ENCODE results near the gene CIB1. TPM values are rescaled to one million over a fixed set of nuclear protein-coding genes. Genes with fewer than 3 reads are reported as not detected.
"Not testable (repeated sequence)": the region's sequence is repeated elsewhere in the genome, so short reads cannot be mapped to it uniquely, and the experiment has no call there.

Gene CIB1
- polyA plus RNA-seq, 4 donors = 27.8 to 59.9 (median 53.0) TPM

DNA sequence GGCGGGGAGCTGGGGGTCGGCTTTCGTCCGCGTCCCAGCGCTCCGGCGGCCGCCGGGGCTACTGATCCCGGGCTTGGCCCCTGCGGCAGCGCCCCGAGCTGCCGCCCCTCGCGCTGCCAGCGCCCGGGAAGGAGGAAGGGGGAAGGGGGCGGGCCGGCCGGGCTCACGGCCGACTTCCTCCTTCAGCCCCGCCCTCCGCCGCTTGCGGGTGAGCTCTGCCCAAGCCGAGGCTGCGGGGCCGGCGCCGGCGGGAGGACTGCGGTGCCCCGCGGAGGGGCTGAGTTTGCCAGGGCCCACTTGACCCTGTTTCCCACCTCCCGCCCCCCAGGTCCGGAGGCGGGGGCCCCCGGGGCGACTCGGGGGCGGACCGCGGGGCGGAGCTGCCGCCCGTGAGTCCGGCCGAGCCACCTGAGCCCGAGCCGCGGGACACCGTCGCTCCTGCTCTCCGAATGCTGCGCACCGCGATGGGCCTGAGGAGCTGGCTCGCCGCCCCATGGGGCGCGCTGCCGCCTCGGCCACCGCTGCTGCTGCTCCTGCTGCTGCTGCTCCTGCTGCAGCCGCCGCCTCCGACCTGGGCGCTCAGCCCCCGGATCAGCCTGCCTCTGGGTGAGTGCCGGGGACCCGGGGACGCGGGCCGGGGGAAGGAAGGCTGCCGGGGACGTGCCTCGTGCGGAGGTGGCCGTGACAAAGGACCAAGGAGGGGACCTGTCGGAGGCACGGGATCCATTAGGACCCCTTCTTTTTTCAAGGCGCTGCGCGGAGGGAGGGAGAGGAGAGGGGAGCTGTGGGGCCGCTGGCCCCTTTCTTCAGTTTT is 32.4 kb downstream of the CIB1 start, which contains the start of gene SEMA4B:
Gene SEMA4B, plus strand, starts transcription at position 201 of the 814 bp plus-strand sequence. Its CDS starts 249 bp downstream, at position 450.
- DNase-seq (ENCODE audit: low read depth in 4 of 4, low spot score in 3 of 4) = no peak

- no peak for DNase-seq (ENCODE audit: low read depth in 4 of 4, low spot score in 3 of 4)
Observed at GRCh38 chr15:90200534-90201129, 33.1 kb downstream of the CIB1 start.

DNA sequence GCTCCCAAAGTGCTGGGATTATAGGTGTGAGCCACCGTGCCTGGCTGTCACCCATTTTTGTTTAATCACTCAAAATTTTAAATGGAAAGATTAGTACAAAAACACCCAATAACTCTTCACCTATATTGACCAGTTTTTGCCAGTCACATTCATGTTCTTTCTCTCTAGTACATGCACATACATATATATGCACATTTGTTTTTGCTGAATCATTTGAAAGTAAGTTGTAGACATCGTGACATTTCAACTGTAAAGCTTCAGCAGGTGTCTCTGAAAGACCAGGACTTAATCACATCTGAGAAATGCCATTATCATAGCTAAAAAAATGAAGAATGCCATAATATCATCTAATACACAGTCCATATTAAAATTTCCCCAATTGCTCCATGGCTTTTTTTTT is 39.1 kb downstream of the CIB1 start:
- DNase-seq (ENCODE audit: low read depth in 4 of 4, low spot score in 3 of 4) = no peak

- no peak for DNase-seq (ENCODE audit: low read depth in 4 of 4, low spot score in 3 of 4)
Observed at GRCh38 chr15:90192961-90193786, 40.6 kb downstream of the CIB1 start.

GRCh38 chr15:90191794-90192509 is 41.8 kb downstream of the CIB1 start:
- peak in 3 of 4 donors; percentile 76 to 87 (median 80) for DNase-seq (ENCODE audit: low read depth in 4 of 4, low spot score in 3 of 4)

GRCh38 chr15:90191344-90191687 is 42.4 kb downstream of the CIB1 start:
- DNase-seq (ENCODE audit: low read depth in 4 of 4, low spot score in 3 of 4) = no peak

- DNase-seq (ENCODE audit: low read depth in 4 of 4, low spot score in 3 of 4) = no peak
Observed at GRCh38 chr15:90190606-90191343, 43.0 kb downstream of the CIB1 start.

DNA sequence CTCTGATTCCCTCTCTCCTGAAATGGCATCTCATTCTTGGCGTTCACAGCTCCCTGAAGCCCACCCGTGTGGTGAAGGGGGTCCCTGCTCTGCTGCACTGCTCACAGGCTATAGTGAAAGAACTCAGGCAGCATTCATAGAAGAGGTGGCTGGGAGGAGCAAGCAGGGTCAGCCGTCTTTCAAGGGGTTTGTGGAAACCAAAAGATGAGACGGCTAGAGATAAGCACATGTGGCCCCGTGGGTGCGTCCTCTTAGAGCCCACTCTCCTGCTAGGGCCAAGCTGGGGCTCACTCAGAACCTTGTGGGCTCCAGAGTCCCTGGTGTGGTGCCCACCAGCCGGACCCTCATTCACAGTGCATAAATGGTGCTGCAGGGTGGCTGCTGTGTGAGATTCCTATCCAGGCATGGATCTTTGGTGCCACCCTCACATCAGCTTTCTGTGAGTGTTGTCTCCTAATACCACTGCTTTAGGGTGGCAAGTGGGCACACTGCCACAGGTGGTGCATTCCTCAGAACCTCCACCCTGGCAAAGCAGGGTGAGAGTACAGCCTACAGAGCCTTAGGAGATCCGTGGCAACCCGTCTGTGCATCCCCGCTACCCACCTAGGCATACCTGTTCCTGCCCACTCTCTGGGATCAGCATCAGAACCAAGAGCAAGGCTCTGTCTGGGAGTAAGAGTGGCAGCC is 43.8 kb downstream of the CIB1 start:
- DNase-seq (ENCODE audit: low read depth in 4 of 4, low spot score in 3 of 4) = no peak

- DNase-seq (ENCODE audit: low read depth in 4 of 4, low spot score in 3 of 4) = no peak
Observed at GRCh38 chr15:90188914-90189748, 44.6 kb downstream of the CIB1 start.

DNA sequence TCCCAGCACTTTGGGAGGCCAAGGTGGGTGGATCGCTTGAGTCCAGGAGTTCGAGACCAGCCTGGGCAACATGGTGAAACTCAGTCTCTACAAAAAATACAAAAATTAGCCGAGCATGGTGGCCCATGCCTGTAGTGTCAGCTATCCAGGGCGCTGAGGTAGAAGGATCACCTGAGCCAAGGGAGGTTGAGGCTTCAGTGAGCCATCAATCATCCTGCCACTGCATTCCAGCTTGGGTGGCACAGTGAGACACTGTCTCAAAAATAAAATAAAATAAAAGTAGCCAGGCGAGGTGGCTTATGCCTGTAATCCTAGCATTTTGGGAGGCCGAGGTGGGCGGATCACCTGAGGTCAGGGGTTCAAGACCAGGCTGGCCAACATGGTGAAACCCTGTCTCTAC is 45.7 kb downstream of the CIB1 start:
- DNase-seq (ENCODE audit: low read depth in 4 of 4, low spot score in 3 of 4) = not testable (repeated sequence)

GRCh38 chr15:90187257-90187868 is 46.4 kb downstream of the CIB1 start:
- DNase-seq (ENCODE audit: low read depth in 4 of 4, low spot score in 3 of 4) = no peak

- no peak for DNase-seq (ENCODE audit: low read depth in 4 of 4, low spot score in 3 of 4)
Observed at GRCh38 chr15:90184786-90185704, 48.7 kb downstream of the CIB1 start.

DNA sequence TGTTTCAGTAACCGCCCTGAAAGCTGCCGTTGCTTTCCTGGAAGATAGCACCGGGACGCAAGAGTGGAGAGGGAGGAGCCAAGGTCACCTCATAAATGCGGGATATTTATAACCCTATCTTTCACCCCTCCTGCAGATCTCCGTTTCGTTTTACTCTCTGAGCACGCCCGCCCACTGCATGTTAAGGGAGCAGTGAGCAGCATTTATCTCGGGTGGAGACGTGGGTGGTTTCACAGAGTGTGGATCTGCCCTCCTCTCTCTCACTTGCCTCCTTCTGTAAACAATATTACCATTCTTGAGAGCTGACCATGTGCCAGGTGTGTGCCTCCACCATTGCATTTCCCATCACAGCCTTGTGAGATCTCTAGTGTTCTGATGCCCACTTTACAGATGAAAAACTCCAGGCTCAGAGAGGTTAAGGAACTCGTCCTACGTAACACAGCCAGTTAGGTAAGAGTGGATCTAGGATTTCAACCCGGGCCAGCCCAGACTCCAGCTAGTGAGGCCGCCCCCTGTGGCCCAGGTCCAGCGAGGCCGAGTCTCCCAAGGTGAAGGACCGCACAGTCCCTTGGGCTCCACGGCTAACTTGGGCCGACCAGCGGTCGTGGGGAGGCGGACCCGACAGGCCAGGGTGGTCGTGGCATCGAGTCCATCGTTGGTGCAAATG is 49.5 kb downstream of the CIB1 start:
- DNase-seq (ENCODE audit: low read depth in 4 of 4, low spot score in 3 of 4) = no peak

DNA sequence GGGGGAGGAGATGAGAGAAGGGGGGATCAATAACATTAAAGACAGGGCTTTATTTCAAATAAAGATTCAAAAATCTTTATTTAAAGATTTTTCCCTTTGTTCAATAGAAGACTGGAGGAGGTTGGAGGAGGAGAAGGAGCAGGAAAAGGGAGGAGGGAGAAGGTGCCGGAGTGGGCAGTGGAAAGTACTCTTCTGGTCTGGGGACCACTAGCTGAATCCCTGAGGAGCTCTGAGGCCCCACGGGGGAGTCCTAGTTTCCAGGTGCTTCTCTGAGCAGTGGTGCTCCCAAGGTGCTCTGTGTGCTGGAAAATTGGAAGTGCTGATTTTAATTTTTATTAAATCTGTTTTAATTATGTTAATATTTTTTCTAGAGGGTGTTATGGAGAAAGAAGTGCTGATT is 52.0 kb downstream of the CIB1 start:
- DNase-seq (ENCODE audit: low read depth in 4 of 4, low spot score in 3 of 4) = no peak

Measured in left renal pelvis (tissue), 4 donors.